Neuronal stem cell (in vitro differentiated cells): ENCODE results near the gene TNK1.

ENCODE experiments used
- DNase-seq: peaks from one replicate; pipeline ENCODE4 v3.0.0-alpha.2; 2013; ENCODE audit warnings: low spot score
- H2AFZ ChIP-seq: one replicate; pipeline ENCODE4 v1.6.1; 2013; ENCODE audit warnings: mild to moderate bottlenecking, low read length, inconsistent platforms
- H2AK5ac ChIP-seq: 2 replicates; pipeline ENCODE4 v1.6.1; 2013; ENCODE audit warnings: low read depth, mild to moderate bottlenecking, inconsistent platforms, low read length, moderate library complexity, mixed read lengths
- H2BK120ac ChIP-seq: 2 replicates; pipeline ENCODE4 v1.6.1; 2013; ENCODE audit warnings: low read depth, mild to moderate bottlenecking, inconsistent platforms, low read length, moderate library complexity, mixed read lengths
- H2BK12ac ChIP-seq: one replicate; pipeline ENCODE4 v1.6.1; 2013; ENCODE audit warnings: low read length, inconsistent platforms
- H2BK15ac ChIP-seq: 2 replicates; pipeline ENCODE4 v1.6.1; 2013; ENCODE audit warnings: mild to moderate bottlenecking, low read length, inconsistent platforms, mixed read lengths
- H2BK5ac ChIP-seq: one replicate; pipeline ENCODE4 v1.6.1; 2013; ENCODE audit warnings: inconsistent platforms, mild to moderate bottlenecking, low read length, moderate library complexity
- H3K14ac ChIP-seq: one replicate; pipeline ENCODE4 v1.6.1; 2013; ENCODE audit warnings: low read length, inconsistent platforms
- H3K18ac ChIP-seq: 2 replicates; pipeline ENCODE4 v1.6.1; 2013; ENCODE audit warnings: low read length, inconsistent platforms
- H3K23ac ChIP-seq: 2 replicates; pipeline ENCODE4 v1.6.1; 2013; ENCODE audit warnings: low read depth, mild to moderate bottlenecking, mixed read lengths, low read length, inconsistent platforms; ENCODE audit not compliant: poor library complexity
- H3K27ac ChIP-seq: replicated peaks from 3 replicates; pipeline ENCODE4 v1.5.1; 2013; ENCODE audit warnings: low read length, inconsistent platforms
- H3K27me3 ChIP-seq, 3 experiments: 2 replicates each; pipeline ENCODE4 v1.6.1; 2013; ENCODE audit warnings: low read length in 3 of 3, mild to moderate bottlenecking in 2 of 3, inconsistent platforms in 1 of 3, low read depth in 1 of 3, mixed read lengths in 1 of 3, moderate library complexity in 1 of 3; ENCODE audit not compliant: control insufficient read depth in 3 of 3, insufficient read depth in 3 of 3
- H3K36me3 ChIP-seq, 2 donors: replicated peaks in 1 of 2; 2 replicates each; pipeline ENCODE4 v1.6.1; 2013; ENCODE audit warnings: low read length in 2 of 2; ENCODE audit not compliant: control insufficient read depth in 2 of 2, insufficient read depth in 2 of 2
- H3K4ac ChIP-seq: 2 replicates; pipeline ENCODE4 v1.6.1; 2013; ENCODE audit warnings: inconsistent platforms, mild to moderate bottlenecking, low read length, moderate library complexity
- H3K4me1 ChIP-seq, 2 donors: 1 replicate in 1 of 2; 2 replicates in 1 of 2; pipeline ENCODE4 v1.6.1; 2013; ENCODE audit warnings: low read length in 2 of 2, low read depth in 1 of 2; ENCODE audit not compliant: control insufficient read depth in 2 of 2, insufficient read depth in 1 of 2
- H3K4me2 ChIP-seq: one replicate; pipeline ENCODE4 v1.6.1; 2013; ENCODE audit warnings: mild to moderate bottlenecking, low read length, inconsistent platforms; ENCODE audit not compliant: insufficient read depth, poor library complexity, severe bottlenecking
- H3K4me3 ChIP-seq, 2 donors: 2 replicates each; pipeline ENCODE4 v1.5.1; 2013; ENCODE audit warnings: low read length in 2 of 2, mild to moderate bottlenecking in 2 of 2, inconsistent platforms in 1 of 2, moderate library complexity in 1 of 2
- H3K79me1 ChIP-seq: one replicate; pipeline ENCODE4 v1.6.1; 2013; ENCODE audit warnings: low read depth, mild to moderate bottlenecking, inconsistent platforms, low read length, moderate library complexity
- H3K9ac ChIP-seq: one replicate; pipeline ENCODE4 v1.6.1; 2013; ENCODE audit warnings: mild to moderate bottlenecking, low read depth, low read length, inconsistent platforms; ENCODE audit not compliant: poor library complexity
- H3K9me3 ChIP-seq, 2 donors: replicated peaks in 1 of 2; 2 replicates each; pipeline versions ENCODE3 to v1.6.1; 2013; ENCODE audit warnings: low read length in 2 of 2, mild to moderate bottlenecking in 2 of 2, inconsistent platforms in 1 of 2, low read depth in 1 of 2, mixed read lengths in 1 of 2, moderate library complexity in 1 of 2; ENCODE audit not compliant: control insufficient read depth in 2 of 2, insufficient read depth in 1 of 2
- H4K8ac ChIP-seq: one replicate; pipeline ENCODE4 v1.6.1; 2013; ENCODE audit warnings: low read depth, mild to moderate bottlenecking, inconsistent platforms, low read length, moderate library complexity
- H4K91ac ChIP-seq: one replicate; pipeline ENCODE4 v1.6.1; 2013; ENCODE audit warnings: low read length, low read depth, mild to moderate bottlenecking, inconsistent platforms; ENCODE audit not compliant: poor library complexity
- WGBS, 2 donors: extraction: QIAGEN DNeasy Blood & Tissue Kit; methylation state at CpG; one replicate each; pipeline ENCODE4 v1.1.7; 2013; ENCODE audit warnings: missing lambda C conversion rate in 2 of 2, mixed read lengths in 1 of 2; ENCODE audit not compliant: insufficient read length in 2 of 2, insufficient replicate concordance in 1 of 2; ENCODE audit errors: extremely low coverage in 2 of 2; 5-methylcytosine and 5-hydroxymethylcytosine counted together

The TNK1 gene

GRCh38 chr17:7427549-7427948 lies 46.7 kb downstream of the TNK1 start:
- no peaks in the 10 kb centered on the region for H3K27me3 ChIP-seq
- H3K14ac ChIP-seq, result peak overlapping the region; percentile 63
- no peak overlapping the region for H3K27ac ChIP-seq
- H2BK12ac ChIP-seq, result peak overlapping the region; percentile 42
- no peaks in the 10 kb centered on the region for H3K36me3 ChIP-seq
- peak overlapping the region; percentile 97 for H2AK5ac ChIP-seq
- H2BK15ac ChIP-seq, result peak overlapping the region; percentile 87
- no peak overlapping the region for H3K4me2 ChIP-seq
- WGBS, 2 donors, result no CpG with 5 or more reads among the region's 7 CpGs
- no peak overlapping the region for H3K23ac ChIP-seq
- H4K91ac ChIP-seq, result no peak overlapping the region
- no peak overlapping the region for H3K4ac ChIP-seq
- H3K18ac ChIP-seq, result peak overlapping the region; percentile 65
- no peak overlapping the region for H2BK120ac ChIP-seq
- peak overlapping the region; percentile 79 for H2BK5ac ChIP-seq
- no peak overlapping the region for H2AFZ ChIP-seq
- H3K9me3 ChIP-seq, result no peaks in the 10 kb centered on the region
- DNase-seq, result no peak
- H3K4me1 ChIP-seq, result no peaks in the 10 kb centered on the region
- H3K9ac ChIP-seq, result no peak overlapping the region
- H3K4me3 ChIP-seq, result no peak overlapping the region
- no peak overlapping the region for H4K8ac ChIP-seq
- peaks cover 3% of the 10 kb centered on the region for H3K79me1 ChIP-seq

- no CpG with 5 or more reads among the region's 5 CpGs for WGBS, 2 donors
- Histone ChIP-seq H3K14ac (no peak within 1 kb of the TSS), H3K4me3 (peak within 1 kb of the TSS in 1 of 2 donors; percentile 44), H2BK15ac (peak within 1 kb of the TSS; percentile 87), H3K79me1 (peaks cover 3% of the 10 kb centered on the region), H2AFZ (no peak within 1 kb of the TSS), H3K4me1 (no peaks in the 10 kb centered on the region), H3K4ac (no peak within 1 kb of the TSS), H2BK5ac (peak within 1 kb of the TSS; percentile 79), H3K27ac (no peak within 1 kb of the TSS), H3K4me2 (no peak within 1 kb of the TSS), H2BK12ac (peak within 1 kb of the TSS; percentile 63), H2BK120ac (no peak within 1 kb of the TSS), H3K27me3 (no peaks in the 10 kb centered on the region), H3K36me3 (no peaks in the 10 kb centered on the region), H2AK5ac (peak within 1 kb of the TSS; percentile 97), H3K18ac (no peak within 1 kb of the TSS), H4K91ac (peak within 1 kb of the TSS; percentile 22), H4K8ac (no peak within 1 kb of the TSS), H3K9ac (no peak within 1 kb of the TSS), H3K23ac (no peak within 1 kb of the TSS), H3K9me3 (no peaks in the 10 kb centered on the region)
- no peak for DNase-seq
Measured at GRCh38 chr17:7428557-7428956, 47.7 kb downstream of the TNK1 start, which contains the start of gene SPEM3. Gene SPEM3, plus strand, starts transcription at chr17:7428857. Its CDS starts 46 bp downstream, at chr17:7428903.

GRCh38 chr17:7429722-7430121 lies 48.8 kb downstream of the TNK1 start:
- H2BK12ac ChIP-seq, result peak overlapping the region; percentile 63
- no peak for DNase-seq
- H3K14ac ChIP-seq, result no peak overlapping the region
- no peaks in the 10 kb centered on the region for H3K9me3 ChIP-seq
- no peak overlapping the region for H3K18ac ChIP-seq
- no peak overlapping the region for H3K4ac ChIP-seq
- peak overlapping the region; percentile 85 for H3K23ac ChIP-seq
- peaks cover 3% of the 10 kb centered on the region for H3K79me1 ChIP-seq
- H2AFZ ChIP-seq, result no peak overlapping the region
- peak overlapping the region; percentile 13 for H2BK5ac ChIP-seq
- WGBS, 2 donors, result no CpG with 5 or more reads among the region's 10 CpGs
- H4K91ac ChIP-seq, result no peak overlapping the region
- no peak overlapping the region for H3K4me2 ChIP-seq
- H2BK120ac ChIP-seq, result no peak overlapping the region
- H3K27me3 ChIP-seq, result no peaks in the 10 kb centered on the region
- H4K8ac ChIP-seq, result peak overlapping the region; percentile 43
- H3K27ac ChIP-seq, result no peak overlapping the region
- H3K9ac ChIP-seq, result no peak overlapping the region
- H3K4me3 ChIP-seq, result no peak overlapping the region
- no peaks in the 10 kb centered on the region for H3K4me1 ChIP-seq
- H2AK5ac ChIP-seq, result peak overlapping the region; percentile 94
- no peak overlapping the region for H2BK15ac ChIP-seq
- H3K36me3 ChIP-seq, result no peaks in the 10 kb centered on the region

GRCh38 chr17:7431231-7431630 lies 50.3 kb downstream of the TNK1 start:
- Histone ChIP-seq H4K91ac (no peak overlapping the region), H2BK12ac (no peak overlapping the region), H3K36me3 (no peaks in the 10 kb centered on the region), H3K9me3 (peaks cover 0 to under 1% of the 10 kb centered on the region in 2 donors), H2AFZ (no peak overlapping the region), H2BK120ac (no peak overlapping the region), H3K27ac (no peak overlapping the region), H3K9ac (no peak overlapping the region), H2BK5ac (no peak overlapping the region), H3K18ac (no peak overlapping the region), H4K8ac (no peak overlapping the region), H2AK5ac (no peak overlapping the region), H3K27me3 (peaks cover 8 to 10% (median 10%) of the 10 kb centered on the region in 3 experiments), H3K4me2 (no peak overlapping the region), H3K14ac (no peak overlapping the region), H3K4ac (no peak overlapping the region), H3K23ac (no peak overlapping the region), H3K79me1 (peaks cover 1% of the 10 kb centered on the region), H2BK15ac (no peak overlapping the region), H3K4me1 (peaks cover 3 to 6% of the 10 kb centered on the region in 2 donors), H3K4me3 (no peak overlapping the region)
- no peak for DNase-seq
- no CpG with 5 or more reads among the region's 1 CpG for WGBS, 2 donors
